Inflammatory macrophage treated with lipopolysaccharide for 4 hours (primary cell): Measurements from ENCODE around the gene TRIM64.
"Not testable (repeated sequence)": the region's sequence is repeated elsewhere in the genome, so short reads cannot be mapped to it uniquely, and the experiment has no call there.

Source experiments
- DNase-seq: peaks from one replicate; pipeline ENCODE4 v3.0.0-alpha.2; 2020

TRIM64 gene

GRCh38 chr11:89965737-89966136 is at the start of gene TRIM64:
Gene TRIM64 (plus strand): TSS chr11:89966037. CDS start chr11:89968504, 2,467 bp downstream.
- not testable (repeated sequence) for DNase-seq

GRCh38 chr11:89922195-89922660 is 43.6 kb upstream of the TRIM64 start, which contains the start of gene TRIM49D1:
Gene TRIM49D1 (minus strand): TSS chr11:89922245. CDS start chr11:89917710, 4,535 bp downstream.
- no peak for DNase-seq

GRCh38 chr11:89923764-89924163 is 42.1 kb upstream of the TRIM64 start, which contains the start of gene TRIM49D2:
Gene TRIM49D2 (plus strand): TSS chr11:89924064. CDS start chr11:89926762, 2,698 bp downstream.
- not testable (repeated sequence) for DNase-seq

GRCh38 chr11:89960833-89961232 is 5.0 kb upstream of the TRIM64 start:
- not testable (repeated sequence) for DNase-seq
